HUES48 (cell line): Measurements from ENCODE around the gene CR1L.
"Not testable (repeated sequence)": the region's sequence is repeated elsewhere in the genome, so short reads cannot be mapped to it uniquely, and the experiment has no call there.

Source experiments
- H3K27ac ChIP-seq: one replicate; pipeline ENCODE4 v1.7.0; 2013; ENCODE audit warnings: low read depth, low read length, inconsistent platforms
- H3K27me3 ChIP-seq: 2 replicates; pipeline ENCODE4 v1.6.1; 2013; ENCODE audit warnings: mild to moderate bottlenecking, low read length; ENCODE audit not compliant: control insufficient read depth, insufficient read depth
- H3K36me3 ChIP-seq: 2 replicates; pipeline ENCODE4 v1.6.1; 2013; ENCODE audit warnings: low read length; ENCODE audit not compliant: control insufficient read depth, insufficient read depth
- H3K4me1 ChIP-seq: 2 replicates; pipeline ENCODE4 v1.6.1; 2013; ENCODE audit warnings: mild to moderate bottlenecking, low read length; ENCODE audit not compliant: control insufficient read depth, insufficient read depth
- H3K4me3 ChIP-seq: 2 replicates; pipeline ENCODE4 v1.5.1; 2013; ENCODE audit warnings: mild to moderate bottlenecking, low read depth, low read length
- H3K9ac ChIP-seq: 2 replicates; pipeline ENCODE4 v1.6.1; 2013; ENCODE audit warnings: mild to moderate bottlenecking, low read depth, low read length, moderate library complexity
- H3K9me3 ChIP-seq: 2 replicates; pipeline ENCODE4 v1.6.1; 2013; ENCODE audit warnings: low read length; ENCODE audit not compliant: control insufficient read depth, insufficient read depth

The CR1L gene

DNA sequence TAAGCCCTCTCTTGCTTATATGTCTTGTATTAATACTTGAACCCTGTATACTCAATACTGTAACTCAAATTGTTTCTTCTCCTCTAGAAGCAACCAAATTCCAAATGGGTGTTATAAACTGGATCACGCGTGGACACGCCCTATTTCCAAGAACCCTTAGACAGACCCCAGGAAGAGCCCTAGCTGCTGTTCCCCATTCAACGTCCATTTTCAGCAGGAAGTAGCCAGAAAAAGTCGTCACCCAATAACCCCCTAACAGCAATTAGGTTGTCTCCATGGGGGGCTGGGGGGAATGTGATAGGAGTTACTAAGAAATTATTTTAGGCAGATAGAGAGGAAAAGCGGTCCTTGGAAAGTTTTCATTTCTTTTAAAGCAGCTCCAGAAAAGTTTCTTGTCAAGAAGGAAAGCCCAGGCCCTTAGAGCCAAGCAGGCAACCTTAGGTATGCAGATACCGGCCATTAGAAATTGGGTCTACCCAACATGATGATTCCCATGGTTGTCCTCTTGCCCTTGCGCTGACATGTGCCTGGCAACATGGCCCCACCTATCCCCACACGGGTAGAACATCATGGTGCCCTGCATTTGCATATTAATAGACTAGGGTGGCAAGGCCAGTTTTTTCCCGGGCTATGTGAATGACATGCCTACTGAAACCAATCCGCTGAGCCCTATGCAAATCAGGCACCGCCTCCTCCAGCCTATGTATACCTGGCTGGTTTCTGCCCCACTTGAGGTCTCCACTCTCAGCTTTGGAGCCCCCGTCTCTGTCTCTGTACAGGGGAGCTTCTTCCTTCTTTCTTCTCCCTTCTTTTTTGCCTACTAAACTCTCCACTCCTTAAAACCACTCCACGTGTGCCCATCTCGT, 102.9 kb downstream of the CR1L start:
- peaks cover 27% of the 10 kb centered on the region for H3K4me1 ChIP-seq
- H3K36me3 ChIP-seq: no peaks in the 10 kb centered on the region
- peaks cover 2% of the 10 kb centered on the region; the same call in 1 of the 2 replicates for H3K9me3 ChIP-seq
- H3K27ac ChIP-seq: no peak overlapping the region
- no peak overlapping the region for H3K9ac ChIP-seq
- H3K4me3 ChIP-seq: no peak overlapping the region
- H3K27me3 ChIP-seq: no peaks in the 10 kb centered on the region

- Histone ChIP-seq H3K4me3 (no peak overlapping the region), H3K27ac (no peak overlapping the region), H3K36me3 (no peaks in the 10 kb centered on the region), H3K4me1 (peaks cover 32% of the 10 kb centered on the region), H3K27me3 (no peaks in the 10 kb centered on the region), H3K9me3 (no peaks in the 10 kb centered on the region), H3K9ac (no peak overlapping the region)
These were observed 104.0 kb downstream of the CR1L start for GRCh38 chr1:207748737-207749528.

GRCh38 chr1:207750631-207751305, 105.8 kb downstream of the CR1L start:
- Histone ChIP-seq H3K9me3 (no peaks in the 10 kb centered on the region), H3K27me3 (no peaks in the 10 kb centered on the region), H3K36me3 (no peaks in the 10 kb centered on the region), H3K4me1 (peaks cover 49% of the 10 kb centered on the region), H3K4me3 (peak overlapping the region; percentile 98), H3K27ac (no peak overlapping the region), H3K9ac (no peak overlapping the region)

GRCh38 chr1:207751463-207751789, 106.5 kb downstream of the CR1L start:
- not testable (repeated sequence) for H3K36me3 ChIP-seq, H3K27me3 ChIP-seq, H3K9me3 ChIP-seq
- Histone ChIP-seq H3K9ac (peak overlapping the region; percentile 89; the same call in 1 of the 2 replicates), H3K4me3 (peak overlapping the region; percentile 98), H3K4me1 (peaks cover 49% of the 10 kb centered on the region), H3K27ac (peak overlapping the region; percentile 79)

DNA sequence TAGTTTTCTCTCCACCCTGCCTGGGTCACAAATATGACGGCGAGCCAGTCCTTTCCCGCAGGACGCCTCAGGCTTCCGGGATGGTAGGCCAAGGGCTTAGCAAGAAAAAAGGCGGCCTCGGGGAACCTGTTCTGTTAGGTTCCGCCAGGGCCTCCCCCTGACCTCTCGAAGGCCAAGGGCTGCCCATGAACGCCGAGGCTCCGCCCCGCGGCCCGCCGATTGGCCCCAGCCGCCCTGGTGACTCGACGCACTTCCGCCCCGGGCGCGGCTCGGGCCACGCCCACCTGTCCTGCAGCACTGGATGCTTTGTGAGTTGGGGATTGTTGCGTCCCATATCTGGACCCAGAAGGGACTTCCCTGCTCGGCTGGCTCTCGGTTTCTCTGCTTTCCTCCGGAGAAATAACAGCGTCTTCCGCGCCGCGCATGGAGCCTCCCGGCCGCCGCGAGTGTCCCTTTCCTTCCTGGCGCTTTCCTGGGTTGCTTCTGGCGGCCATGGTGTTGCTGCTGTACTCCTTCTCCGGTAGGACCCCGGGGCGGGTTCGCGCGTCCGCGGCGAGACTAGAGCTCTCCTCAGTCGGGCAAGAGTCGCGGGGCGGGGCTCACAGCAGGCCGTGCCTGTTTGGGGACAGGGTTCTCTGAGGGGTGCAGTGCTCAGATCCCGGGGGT, 107.0 kb downstream of the CR1L start, which contains the start of gene CD46:
TSS of gene CD46 (plus strand) at position 265 of the 666 bp plus-strand sequence. CDS start at position 424, 159 bp downstream.
- Histone ChIP-seq H3K4me1 (peaks cover 49% of the 10 kb centered on the region), H3K9me3 (no peaks in the 10 kb centered on the region), H3K27me3 (no peaks in the 10 kb centered on the region), H3K27ac (peak within 1 kb of the TSS; percentile 85), H3K9ac (peak within 1 kb of the TSS; percentile 89), H3K4me3 (peak within 1 kb of the TSS; percentile 98), H3K36me3 (peaks cover 7% of the 10 kb centered on the region)

DNA sequence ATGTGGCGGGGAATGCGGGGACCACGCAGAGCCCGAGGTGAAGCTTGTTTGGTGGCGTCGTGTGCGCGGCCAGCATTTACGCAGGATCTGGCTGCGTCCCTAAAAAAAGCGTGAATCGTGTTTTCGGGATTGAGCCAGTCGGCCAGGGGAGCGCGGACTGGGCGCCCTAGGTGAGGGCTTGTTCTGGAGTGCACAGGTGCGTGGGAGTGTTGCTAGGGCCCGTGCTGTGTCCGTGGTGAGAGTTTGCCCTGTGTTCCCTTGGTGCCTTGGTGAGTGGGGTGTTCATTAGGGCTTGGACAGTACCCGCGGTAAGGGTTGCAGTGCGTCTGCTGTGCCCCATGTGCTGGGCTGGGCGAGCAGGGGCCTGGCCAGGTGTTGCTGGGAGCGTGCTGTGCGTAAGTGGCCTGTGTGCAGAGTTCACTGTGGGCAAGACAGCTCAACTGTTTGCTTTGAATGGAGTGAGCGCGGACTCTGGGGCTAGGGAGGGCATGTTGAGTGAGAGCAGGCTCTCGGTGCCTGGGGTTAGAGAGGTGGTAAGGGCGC, 107.6 kb downstream of the CR1L start:
- no peaks in the 10 kb centered on the region for H3K27me3 ChIP-seq
- peak overlapping the region; percentile 89 for H3K9ac ChIP-seq
- no peaks in the 10 kb centered on the region for H3K9me3 ChIP-seq
- peaks cover 49% of the 10 kb centered on the region for H3K4me1 ChIP-seq
- H3K4me3 ChIP-seq: peak overlapping the region; percentile 98
- peaks cover 13% of the 10 kb centered on the region for H3K36me3 ChIP-seq
- peak overlapping the region; percentile 85 for H3K27ac ChIP-seq

DNA sequence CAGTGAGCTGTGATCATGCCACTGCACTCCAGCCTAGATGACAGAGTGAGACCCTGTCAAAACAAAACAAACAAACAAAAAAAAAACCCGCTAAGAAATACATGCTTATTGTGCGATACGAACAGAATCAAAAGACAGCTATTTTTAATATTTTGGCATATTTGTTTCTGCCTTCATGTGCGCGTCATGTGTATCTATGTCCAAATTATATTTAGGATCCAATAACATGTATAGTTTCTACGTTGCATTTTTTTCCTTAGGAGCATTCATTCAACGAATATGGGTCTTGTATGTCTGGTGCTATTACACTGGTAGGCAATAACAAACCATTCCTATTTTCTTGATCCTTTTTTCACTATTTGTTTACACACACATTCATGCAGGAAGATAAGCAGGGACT, 108.7 kb downstream of the CR1L start:
- no peaks in the 10 kb centered on the region for H3K9me3 ChIP-seq
- H3K4me1 ChIP-seq: peaks cover 40% of the 10 kb centered on the region
- H3K27ac ChIP-seq: no peak overlapping the region
- H3K9ac ChIP-seq: no peak overlapping the region
- peak overlapping the region; percentile 98 for H3K4me3 ChIP-seq
- H3K27me3 ChIP-seq: no peaks in the 10 kb centered on the region
- peaks cover 24% of the 10 kb centered on the region for H3K36me3 ChIP-seq

- H3K27me3 ChIP-seq: no peaks in the 10 kb centered on the region
- H3K9ac ChIP-seq: no peak overlapping the region
- peaks cover 36% of the 10 kb centered on the region for H3K4me1 ChIP-seq
- H3K4me3 ChIP-seq: peak overlapping the region; percentile 98
- H3K9me3 ChIP-seq: no peaks in the 10 kb centered on the region
- H3K36me3 ChIP-seq: peaks cover 28% of the 10 kb centered on the region
- no peak overlapping the region for H3K27ac ChIP-seq
These were observed 109.1 kb downstream of the CR1L start for GRCh38 chr1:207754011-207754410.

DNA sequence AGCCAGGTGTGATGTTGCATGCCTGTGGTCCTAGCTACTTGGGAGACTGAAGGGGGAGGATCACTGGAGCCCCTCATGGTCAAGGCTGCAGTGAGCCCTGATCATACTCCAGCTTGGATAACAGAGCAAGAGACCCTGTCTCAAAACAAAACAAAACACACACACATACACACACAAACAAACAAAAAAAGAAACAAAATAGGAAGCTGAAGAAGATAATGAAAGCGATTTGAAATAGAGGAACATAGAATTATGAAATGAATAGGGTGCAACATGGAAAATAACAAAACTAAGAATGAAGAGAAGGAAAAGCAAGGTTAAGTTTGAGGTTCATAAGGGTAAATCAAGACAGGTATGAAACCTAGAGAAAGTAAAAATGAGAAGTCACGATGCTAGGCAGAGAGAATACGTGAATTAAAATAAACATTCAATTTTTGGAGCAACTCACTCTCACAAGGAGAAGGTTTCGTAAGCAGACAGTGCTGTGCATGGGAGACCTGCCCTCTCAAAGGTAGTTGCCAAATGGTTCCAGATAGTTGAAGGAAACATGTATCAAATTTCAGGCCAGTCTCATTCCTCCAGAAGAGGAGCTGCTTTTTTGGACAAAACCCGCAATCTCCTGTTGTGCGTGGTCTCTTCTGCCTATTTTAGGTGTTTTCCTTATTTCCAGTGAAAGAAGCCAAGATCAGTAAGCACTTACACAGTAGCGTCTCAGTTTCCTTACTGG, 110.2 kb downstream of the CR1L start:
- peaks cover 31% of the 10 kb centered on the region for H3K4me1 ChIP-seq
- no peak overlapping the region for H3K4me3 ChIP-seq
- no peak overlapping the region for H3K27ac ChIP-seq
- H3K36me3 ChIP-seq: peaks cover 39% of the 10 kb centered on the region
- no peaks in the 10 kb centered on the region for H3K27me3 ChIP-seq
- H3K9ac ChIP-seq: no peak overlapping the region
- no peaks in the 10 kb centered on the region for H3K9me3 ChIP-seq
